Muscle layer of colon (tissue), 2 donors: Measurements from ENCODE around the gene PNPLA5.

ENCODE experiments used
- H3K27ac ChIP-seq: one replicate; pipeline ENCODE4 v1.7.0; 2013; ENCODE audit warnings: low read depth, mild to moderate bottlenecking, low read length, moderate library complexity
- H3K27me3 ChIP-seq, 2 donors: one replicate each; pipeline ENCODE4 v1.7.0; 2013; ENCODE audit warnings: low read length in 2 of 2, mild to moderate bottlenecking in 2 of 2; ENCODE audit not compliant: insufficient read depth in 2 of 2, control insufficient read depth in 1 of 2
- H3K36me3 ChIP-seq: one replicate; pipeline ENCODE4 v1.7.0; 2013; ENCODE audit warnings: mild to moderate bottlenecking, low read length; ENCODE audit not compliant: insufficient read depth
- H3K4me1 ChIP-seq: one replicate; pipeline ENCODE4 v1.7.0; 2013; ENCODE audit warnings: mild to moderate bottlenecking, low read length; ENCODE audit not compliant: insufficient read depth
- H3K4me3 ChIP-seq, 2 donors: one replicate each; pipeline ENCODE4 v1.7.0; 2013; ENCODE audit warnings: low read length in 2 of 2, low read depth in 1 of 2, mild to moderate bottlenecking in 1 of 2, moderate library complexity in 1 of 2
- H3K9ac ChIP-seq: one replicate; pipeline ENCODE4 v1.7.0; 2013; ENCODE audit warnings: low read length
- H3K9me3 ChIP-seq: one replicate; pipeline ENCODE4 v1.7.0; 2013; ENCODE audit warnings: mild to moderate bottlenecking, low read length
- donor health status: abdominal sarcoma.
- donor health status: Adenocarcinoma of cecum.

PNPLA5 gene

DNA sequence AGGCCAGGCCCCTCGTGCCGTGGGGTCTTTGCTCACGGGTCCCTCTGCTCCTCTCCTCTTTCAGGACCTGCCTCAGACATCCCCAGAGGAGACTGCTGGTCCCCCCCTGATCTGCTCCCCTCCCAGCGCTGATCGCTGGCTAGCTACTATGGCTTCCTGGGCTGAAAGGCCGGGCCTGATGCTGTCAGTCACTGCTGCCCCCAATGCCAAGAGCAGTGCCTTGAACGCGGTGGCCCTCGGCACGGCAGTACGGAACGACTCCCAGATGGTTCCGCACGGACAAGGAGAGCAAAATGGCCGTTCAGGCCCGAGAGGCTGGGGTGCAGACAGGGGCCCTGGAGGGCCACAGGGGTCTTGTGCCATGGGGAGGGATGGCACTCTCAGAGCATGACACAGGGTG, 51.0 kb downstream of the PNPLA5 start:
- no peak overlapping the region for H3K4me3 ChIP-seq
- H3K9ac ChIP-seq, result no peak overlapping the region

DNA sequence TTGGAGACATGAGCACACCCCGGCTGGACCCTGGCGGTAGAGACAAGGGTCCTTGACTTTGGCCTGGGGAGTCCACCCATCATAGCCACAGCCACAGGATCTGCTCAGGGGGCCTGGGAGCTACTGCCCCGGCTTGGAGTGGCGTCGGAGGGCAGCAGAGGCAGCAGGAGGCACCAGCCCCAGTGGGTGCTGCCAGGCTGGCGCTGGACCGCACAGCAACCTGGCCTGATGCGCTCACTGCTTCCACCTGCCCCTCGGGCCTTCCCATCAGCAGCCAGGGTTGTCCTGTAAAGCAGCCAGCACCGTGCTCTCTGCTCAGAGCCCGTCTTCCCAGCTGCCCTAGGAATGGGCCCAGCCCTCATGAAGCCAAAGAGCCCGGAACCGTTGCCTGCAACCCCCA, 51.4 kb downstream of the PNPLA5 start:
- Histone ChIP-seq H3K9ac (no peak overlapping the region), H3K36me3 (no peaks in the 10 kb centered on the region), H3K4me3 (no peak overlapping the region), H3K9me3 (no peaks in the 10 kb centered on the region), H3K4me1 (no peaks in the 10 kb centered on the region), H3K27ac (no peak overlapping the region), H3K27me3 (peaks cover 0 to under 1% of the 10 kb centered on the region in 2 donors)

More for the DNA sequence above, 51.0 kb downstream of the PNPLA5 start:
- Histone ChIP-seq H3K4me1 (no peaks in the 10 kb centered on the region), H3K9me3 (no peaks in the 10 kb centered on the region), H3K36me3 (no peaks in the 10 kb centered on the region), H3K27ac (no peak overlapping the region), H3K27me3 (no peaks in the 10 kb centered on the region)

DNA sequence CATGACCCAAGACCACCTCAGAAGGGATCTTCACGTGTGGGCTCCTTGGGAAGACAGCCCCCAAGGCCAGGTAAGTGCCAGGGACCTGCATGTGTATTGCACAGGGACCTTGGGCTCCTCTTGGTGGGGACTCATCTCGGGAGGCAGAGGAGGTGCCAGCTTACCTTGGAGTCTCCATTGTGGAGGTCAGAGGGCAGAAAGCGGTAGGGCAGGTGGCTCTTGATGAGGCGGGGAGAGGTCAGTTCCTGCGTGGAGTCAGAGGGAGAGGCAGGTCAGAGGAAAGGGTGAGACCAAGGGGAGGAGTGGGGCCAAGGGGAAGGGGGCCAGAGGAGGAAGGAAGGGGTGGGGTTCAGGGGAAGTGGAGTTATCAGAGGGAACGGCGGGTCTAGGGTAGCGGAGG, 52.0 kb downstream of the PNPLA5 start:
- Histone ChIP-seq H3K4me1 (no peaks in the 10 kb centered on the region), H3K36me3 (no peaks in the 10 kb centered on the region), H3K9me3 (no peaks in the 10 kb centered on the region), H3K9ac (no peak overlapping the region), H3K27me3 (peaks cover 0 to 4% of the 10 kb centered on the region in 2 donors), H3K27ac (no peak overlapping the region), H3K4me3 (no peak overlapping the region)

DNA sequence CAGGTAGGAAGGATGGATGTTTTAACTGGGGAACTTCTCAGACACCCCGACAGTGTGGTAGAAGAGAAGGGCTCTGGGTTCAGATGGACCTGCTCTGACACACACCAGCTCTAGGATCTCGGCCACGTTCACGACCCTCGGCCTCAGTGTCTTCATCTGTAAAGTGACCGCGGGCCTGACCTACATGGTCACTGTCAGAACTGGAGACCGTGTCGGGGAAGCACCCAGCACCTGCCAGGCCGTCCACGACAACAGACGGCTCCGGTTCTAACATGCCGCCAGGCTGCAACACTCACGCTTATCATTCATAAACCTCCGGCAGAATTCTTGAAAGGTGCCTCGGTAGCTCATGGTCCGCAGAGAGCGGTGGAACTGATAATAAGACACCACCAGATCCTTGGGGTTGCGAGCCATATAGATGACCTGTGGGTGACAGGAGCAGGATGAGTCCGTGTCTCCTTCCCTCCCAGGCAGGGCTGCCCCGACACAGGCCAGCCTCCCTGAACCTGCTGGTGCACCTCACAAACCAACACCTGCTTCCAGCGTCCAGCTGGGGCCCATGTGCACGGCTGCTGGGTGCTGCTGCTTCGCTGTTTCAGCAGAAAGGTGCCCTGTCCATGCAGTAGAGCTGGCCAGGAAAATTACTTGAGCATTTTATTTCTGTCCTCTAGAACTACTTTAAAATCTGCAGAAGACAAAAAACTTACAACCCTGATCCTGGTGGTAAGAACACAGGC, 53.1 kb downstream of the PNPLA5 start:
- no peak overlapping the region for H3K27ac ChIP-seq
- no peak overlapping the region for H3K4me3 ChIP-seq
- peaks cover 0 to 4% of the 10 kb centered on the region in 2 donors for H3K27me3 ChIP-seq
- H3K4me1 ChIP-seq, result no peaks in the 10 kb centered on the region
- no peak overlapping the region for H3K9ac ChIP-seq
- H3K36me3 ChIP-seq, result no peaks in the 10 kb centered on the region
- H3K9me3 ChIP-seq, result no peaks in the 10 kb centered on the region

DNA sequence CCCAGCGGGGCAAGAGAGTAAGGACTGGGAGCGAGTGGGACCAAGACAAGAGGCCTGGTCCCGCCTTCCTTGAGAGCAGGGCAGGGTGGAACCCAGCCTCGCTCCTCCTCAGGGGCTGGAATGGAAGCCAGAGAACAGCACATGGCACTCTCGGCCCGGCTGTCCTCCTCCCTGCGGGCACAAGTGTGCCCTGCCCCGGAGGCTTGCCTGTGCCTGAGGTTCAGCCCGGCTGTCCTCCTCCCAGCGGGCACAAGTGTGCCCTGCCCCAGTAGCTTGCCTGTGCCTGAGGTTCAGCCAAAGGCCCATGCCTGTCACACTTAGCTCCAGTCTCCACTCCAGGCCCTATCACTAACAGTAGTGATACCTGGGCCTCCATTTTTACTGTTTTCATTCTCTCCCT, 53.7 kb downstream of the PNPLA5 start:
- Histone ChIP-seq H3K9me3 (no peaks in the 10 kb centered on the region), H3K27ac (no peak overlapping the region), H3K4me3 (no peak overlapping the region), H3K9ac (no peak overlapping the region), H3K36me3 (no peaks in the 10 kb centered on the region), H3K4me1 (no peaks in the 10 kb centered on the region), H3K27me3 (peaks cover 0 to 4% of the 10 kb centered on the region in 2 donors)

DNA sequence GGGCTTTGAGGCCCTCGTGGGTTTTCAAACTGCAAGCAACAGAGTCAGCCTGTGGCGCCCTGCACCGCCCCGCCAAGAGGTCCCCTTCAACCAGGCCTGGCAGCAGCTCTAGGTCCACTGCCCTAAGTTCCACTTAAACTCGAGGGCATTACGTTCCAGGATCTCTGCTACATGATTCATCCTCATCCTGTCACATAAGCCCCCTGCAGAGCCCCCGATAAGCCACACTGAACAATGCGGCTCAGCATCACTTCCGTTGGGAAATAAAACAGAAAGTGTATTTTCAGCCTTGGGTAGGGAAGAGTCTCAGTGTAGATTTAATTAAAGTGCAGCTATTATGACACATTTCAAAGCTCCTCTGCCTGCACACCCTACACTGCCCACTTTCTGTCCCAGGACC, 54.1 kb downstream of the PNPLA5 start:
- peaks cover 0 to 4% of the 10 kb centered on the region in 2 donors for H3K27me3 ChIP-seq
- no peak overlapping the region for H3K4me3 ChIP-seq
- no peak overlapping the region for H3K9ac ChIP-seq
- no peak overlapping the region for H3K27ac ChIP-seq
- H3K36me3 ChIP-seq, result no peaks in the 10 kb centered on the region
- no peaks in the 10 kb centered on the region for H3K4me1 ChIP-seq
- no peaks in the 10 kb centered on the region for H3K9me3 ChIP-seq

DNA sequence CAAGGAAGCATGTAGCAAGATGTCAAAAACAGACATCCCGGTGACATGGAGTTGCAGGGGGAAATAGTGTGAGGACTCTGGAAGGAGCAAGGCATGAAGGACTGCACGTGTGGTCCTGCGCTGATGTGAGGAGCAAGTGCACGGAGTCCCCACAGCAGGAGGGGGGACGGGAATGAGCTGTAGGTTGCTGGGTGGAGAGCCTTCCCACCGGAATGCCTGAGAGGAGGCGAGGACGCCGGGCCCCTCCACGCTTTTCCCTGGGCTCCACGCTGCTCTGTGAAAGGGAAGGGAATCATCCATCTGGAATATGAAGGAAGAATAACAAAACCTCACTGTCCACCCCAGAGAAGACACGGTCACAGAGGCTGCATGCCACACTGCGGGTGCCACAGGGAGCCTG, 56.1 kb downstream of the PNPLA5 start:
- H3K9ac ChIP-seq, result no peak overlapping the region
- no peaks in the 10 kb centered on the region for H3K9me3 ChIP-seq
- no peak overlapping the region for H3K4me3 ChIP-seq
- H3K27ac ChIP-seq, result no peak overlapping the region
- H3K4me1 ChIP-seq, result no peaks in the 10 kb centered on the region
- H3K36me3 ChIP-seq, result no peaks in the 10 kb centered on the region
- peaks cover 0 to 4% of the 10 kb centered on the region in 2 donors for H3K27me3 ChIP-seq

DNA sequence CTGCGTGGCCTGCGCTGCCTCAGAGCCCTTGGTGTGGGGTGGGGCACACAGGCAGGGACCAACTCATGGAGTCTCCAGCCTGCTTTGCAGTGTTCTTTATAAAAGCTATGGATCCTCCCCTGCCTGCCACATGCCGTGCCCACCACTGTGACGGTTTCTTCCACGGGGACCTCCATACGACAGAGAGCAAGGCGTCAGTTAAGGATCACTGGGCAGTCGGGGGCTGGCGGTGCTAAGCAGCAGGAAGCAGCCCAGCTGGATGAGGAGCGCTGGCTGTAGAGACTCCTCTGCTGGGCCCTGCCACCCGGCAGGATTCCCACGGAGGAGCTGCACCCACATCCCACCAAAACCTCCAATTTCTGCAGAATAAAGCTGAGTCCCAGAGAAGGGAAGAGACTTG, 56.6 kb downstream of the PNPLA5 start:
- Histone ChIP-seq H3K27me3 (peaks cover 0 to 4% of the 10 kb centered on the region in 2 donors), H3K9ac (no peak overlapping the region), H3K9me3 (no peaks in the 10 kb centered on the region), H3K36me3 (no peaks in the 10 kb centered on the region), H3K4me3 (no peak overlapping the region), H3K27ac (no peak overlapping the region), H3K4me1 (no peaks in the 10 kb centered on the region)

DNA sequence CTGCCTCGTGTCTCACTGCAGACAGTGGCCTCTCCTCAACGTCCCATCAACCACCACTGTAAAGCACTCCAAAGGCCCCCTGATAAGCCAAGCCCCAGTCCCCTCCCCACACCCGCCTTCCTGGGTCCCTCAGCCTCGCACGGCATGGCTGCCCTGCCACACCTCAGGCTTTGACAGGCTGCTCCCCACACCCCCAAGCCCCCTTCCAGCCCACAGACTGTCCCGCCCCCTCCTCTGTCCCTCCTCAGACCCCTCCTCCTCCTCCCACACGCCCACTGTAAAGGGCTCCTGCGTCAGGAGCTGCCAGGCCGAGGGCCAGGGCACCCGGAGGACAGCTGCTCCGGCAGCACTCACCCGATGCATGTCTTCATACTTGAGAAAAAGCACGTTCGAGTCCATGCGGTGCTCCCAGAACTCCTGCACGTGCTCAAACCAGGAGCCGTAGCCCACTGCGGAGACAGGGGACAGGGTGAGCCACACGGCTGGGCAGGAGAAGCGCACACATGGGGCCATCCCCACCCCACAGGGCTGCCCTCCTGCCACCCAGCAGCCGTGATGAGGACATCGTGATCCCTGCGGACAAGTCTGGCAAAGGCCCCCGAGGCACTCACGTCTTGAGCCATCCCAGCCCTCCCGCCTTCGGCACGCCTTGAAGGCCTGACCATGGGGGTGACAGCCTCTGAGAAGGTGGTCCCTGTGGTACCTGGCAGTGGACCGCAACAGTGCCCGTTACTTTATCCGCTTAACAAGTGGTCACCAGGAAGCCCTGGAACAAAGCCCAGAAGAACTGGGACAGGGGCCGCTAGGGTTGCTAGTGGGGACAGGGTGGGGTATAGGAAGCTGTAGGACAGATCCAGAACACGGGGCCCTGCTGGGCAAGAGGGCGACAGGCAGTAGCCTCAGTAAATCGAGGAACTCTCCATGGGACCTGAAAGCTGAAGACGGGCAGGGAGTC, 58.2 kb downstream of the PNPLA5 start:
- Histone ChIP-seq H3K9ac (no peak overlapping the region), H3K4me1 (no peaks in the 10 kb centered on the region), H3K27me3 (peaks cover 0 to 4% of the 10 kb centered on the region in 2 donors), H3K27ac (no peak overlapping the region), H3K9me3 (no peaks in the 10 kb centered on the region), H3K4me3 (no peak overlapping the region), H3K36me3 (no peaks in the 10 kb centered on the region)

DNA sequence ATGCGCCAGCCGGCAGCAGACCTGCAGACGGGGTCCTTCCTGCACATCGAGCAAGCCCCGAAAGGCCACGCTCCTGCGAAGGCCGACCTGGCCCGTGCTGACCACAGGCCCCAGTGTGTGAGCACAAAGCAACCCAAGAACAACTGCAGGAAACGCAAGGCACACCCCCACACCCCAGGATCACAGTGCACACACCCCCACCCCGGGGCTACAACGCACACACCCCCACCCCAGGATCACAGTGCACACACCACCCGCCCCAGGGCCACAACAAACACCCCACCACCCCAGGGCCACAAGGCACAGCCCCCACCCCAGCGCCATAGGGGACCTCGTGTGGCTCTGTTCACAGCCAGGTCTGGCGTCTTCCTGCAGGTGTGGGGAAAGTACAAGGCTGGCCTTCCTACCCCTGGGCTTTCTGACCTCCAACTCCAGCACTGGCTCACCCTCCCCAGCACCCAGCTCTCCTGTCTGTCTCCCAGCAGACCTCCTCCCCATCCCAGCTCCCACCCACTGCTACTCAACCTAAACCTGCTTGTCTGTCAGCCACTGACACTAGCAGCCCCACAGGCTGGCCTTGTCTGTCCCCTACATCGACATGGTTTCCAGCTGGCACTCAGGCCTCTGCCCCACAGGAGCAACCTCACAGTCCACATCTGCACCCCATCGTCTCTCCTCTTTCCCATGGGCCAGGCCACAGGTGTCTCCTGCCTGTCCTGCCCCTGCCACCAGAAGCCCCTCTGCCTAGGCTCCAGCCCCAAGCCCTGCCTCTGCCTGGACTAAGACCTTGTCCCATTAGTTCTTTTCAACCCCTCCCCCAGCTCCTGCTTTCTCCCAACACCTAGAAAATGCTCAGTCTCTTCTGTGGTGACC, 59.2 kb downstream of the PNPLA5 start:
- Histone ChIP-seq H3K9me3 (no peaks in the 10 kb centered on the region), H3K4me3 (no peak overlapping the region), H3K36me3 (no peaks in the 10 kb centered on the region), H3K4me1 (peaks cover under 1% of the 10 kb centered on the region), H3K9ac (no peak overlapping the region), H3K27me3 (peaks cover 0 to 4% of the 10 kb centered on the region in 2 donors), H3K27ac (no peak overlapping the region)
